Stimulated activated CD8-positive, alpha-beta memory T cell treated with anti-CD3 and anti-CD28 coated beads, Interleukin-12 subunit alpha, Interleukin-12 subunit beta, amount 100 ng/mL, for 4 hours (primary cell): Measurements from ENCODE around the gene REPS2.

ENCODE experiments used
- DNase-seq: peaks from one replicate; pipeline ENCODE4 v3.0.0-alpha.2; 2020; ENCODE audit warnings: low read depth

REPS2 gene

GRCh38 chrX:17082831-17083230 is 136.4 kb downstream of the REPS2 start:
- DNase-seq = no peak

GRCh38 chrX:17086317-17086716 is 139.9 kb downstream of the REPS2 start:
- no peak for DNase-seq

GRCh38 chrX:17095161-17095560 is 148.7 kb downstream of the REPS2 start:
- DNase-seq = no peak

GRCh38 chrX:17098516-17099247 is 152.2 kb downstream of the REPS2 start:
- DNase-seq = no peak

- DNase-seq = no peak
These were observed 158.0 kb downstream of the REPS2 start for GRCh38 chrX:17104433-17104832.

GRCh38 chrX:17120816-17121215 is 174.4 kb downstream of the REPS2 start:
- DNase-seq = no peak

- DNase-seq = no peak
These were observed 207.5 kb downstream of the REPS2 start for GRCh38 chrX:17154001-17154400.

GRCh38 chrX:17160975-17161374 is 214.5 kb downstream of the REPS2 start:
- no peak for DNase-seq

- DNase-seq = no peak
These were observed 215.5 kb downstream of the REPS2 start for GRCh38 chrX:17161991-17162390.

- DNase-seq = no peak
These were observed 217.6 kb downstream of the REPS2 start for GRCh38 chrX:17164079-17164478.

GRCh38 chrX:17164941-17165340 is 218.5 kb downstream of the REPS2 start:
- DNase-seq = no peak

GRCh38 chrX:17167915-17168314 is 221.5 kb downstream of the REPS2 start:
- DNase-seq = no peak

- DNase-seq = no peak
These were observed 224.5 kb downstream of the REPS2 start for GRCh38 chrX:17170973-17171372.

- DNase-seq = no peak
These were observed 228.2 kb downstream of the REPS2 start for GRCh38 chrX:17174671-17175070.

- DNase-seq = no peak
These were observed 235.9 kb downstream of the REPS2 start for GRCh38 chrX:17182317-17182716.

- DNase-seq = no peak
These were observed 237.1 kb downstream of the REPS2 start for GRCh38 chrX:17183566-17183965.

GRCh38 chrX:17185431-17185830 is 239.0 kb downstream of the REPS2 start:
- DNase-seq = no peak

GRCh38 chrX:17187136-17187756 is 240.8 kb downstream of the REPS2 start:
- no peak for DNase-seq

GRCh38 chrX:17192106-17192505 is 245.6 kb downstream of the REPS2 start:
- no peak for DNase-seq
